Measurements from ENCODE around the gene TAAR8. TPM values are rescaled to one million over a fixed set of nuclear protein-coding genes. Genes with fewer than 3 reads are reported as not detected.

Gene TAAR8
- total RNA-seq, result not detected

DNA sequence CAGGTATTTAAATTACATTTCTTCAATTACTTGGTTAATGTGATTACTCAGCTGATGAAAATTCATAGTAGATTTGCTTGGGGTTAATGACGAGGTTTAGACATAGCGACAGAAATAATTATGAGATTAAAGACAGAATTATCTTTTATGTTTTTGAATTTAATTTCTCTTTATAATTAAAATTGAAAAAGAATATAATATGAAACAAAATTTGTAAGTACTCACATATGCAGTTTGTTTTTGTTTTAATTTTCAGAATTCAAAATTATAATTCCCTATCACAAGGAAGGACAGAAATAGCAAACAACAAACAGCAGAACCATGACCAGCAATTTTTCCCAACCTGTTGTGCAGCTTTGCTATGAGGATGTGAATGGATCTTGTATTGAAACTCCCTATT lies at the start of gene TAAR8:
Gene TAAR8, plus strand, starts transcription at position 301 of the 400 bp plus-strand sequence. Its CDS starts 21 bp downstream, at position 322.
- no peak within 1 kb of the TSS for H3K4me3 Mint-ChIP-seq
- H3K9me3 Mint-ChIP-seq, result no peaks in the 10 kb centered on the region
- no peak within 1 kb of the TSS for H3K27ac Mint-ChIP-seq
- H3K27me3 Mint-ChIP-seq, result peaks cover 23% of the 10 kb centered on the region
- no peaks in the 10 kb centered on the region for H3K36me3 Mint-ChIP-seq
- DNase-seq, result no peak
- no peaks in the 10 kb centered on the region for H3K4me1 Mint-ChIP-seq

DNA sequence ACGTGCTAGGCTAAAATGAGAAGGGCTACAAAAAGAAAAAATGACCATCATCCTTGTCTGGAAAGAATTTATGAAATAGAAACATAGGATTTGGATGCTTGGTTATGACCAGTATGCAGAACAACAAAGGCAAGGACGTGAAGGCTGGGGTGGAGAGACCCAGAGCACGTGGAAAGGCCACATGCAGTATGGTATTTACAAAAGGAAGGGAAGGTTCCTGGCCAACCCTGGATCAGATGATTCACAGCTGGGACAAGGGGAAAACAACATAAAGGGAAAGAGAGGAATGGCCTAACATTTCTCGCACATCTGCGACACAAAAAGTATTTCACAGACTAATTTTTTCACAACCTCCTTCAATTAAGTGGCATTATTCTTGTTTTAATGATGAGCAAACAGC lies 47.7 kb upstream of the TAAR8 start:
- Mint-ChIP-seq H3K4me1 (peaks cover 28% of the 10 kb centered on the region), H3K4me3 (no peak overlapping the region), H3K9me3 (no peaks in the 10 kb centered on the region), H3K27me3 (no peaks in the 10 kb centered on the region), H3K36me3 (peaks cover 24% of the 10 kb centered on the region), H3K27ac (no peak overlapping the region)
- no peak for DNase-seq

GRCh38 chr6:132505158-132505557 lies 47.3 kb upstream of the TAAR8 start:
- peaks cover 20% of the 10 kb centered on the region for H3K36me3 Mint-ChIP-seq
- no peak for DNase-seq
- no peak overlapping the region for H3K27ac Mint-ChIP-seq
- no peaks in the 10 kb centered on the region for H3K9me3 Mint-ChIP-seq
- H3K27me3 Mint-ChIP-seq, result no peaks in the 10 kb centered on the region
- no peak overlapping the region for H3K4me3 Mint-ChIP-seq
- peaks cover 27% of the 10 kb centered on the region for H3K4me1 Mint-ChIP-seq

GRCh38 chr6:132506461-132506860 lies 46.0 kb upstream of the TAAR8 start:
- Mint-ChIP-seq H3K36me3 (peaks cover 12% of the 10 kb centered on the region), H3K4me1 (peaks cover 35% of the 10 kb centered on the region), H3K9me3 (no peaks in the 10 kb centered on the region), H3K27ac (no peak overlapping the region), H3K27me3 (no peaks in the 10 kb centered on the region), H3K4me3 (no peak overlapping the region)
- DNase-seq, result no peak

DNA sequence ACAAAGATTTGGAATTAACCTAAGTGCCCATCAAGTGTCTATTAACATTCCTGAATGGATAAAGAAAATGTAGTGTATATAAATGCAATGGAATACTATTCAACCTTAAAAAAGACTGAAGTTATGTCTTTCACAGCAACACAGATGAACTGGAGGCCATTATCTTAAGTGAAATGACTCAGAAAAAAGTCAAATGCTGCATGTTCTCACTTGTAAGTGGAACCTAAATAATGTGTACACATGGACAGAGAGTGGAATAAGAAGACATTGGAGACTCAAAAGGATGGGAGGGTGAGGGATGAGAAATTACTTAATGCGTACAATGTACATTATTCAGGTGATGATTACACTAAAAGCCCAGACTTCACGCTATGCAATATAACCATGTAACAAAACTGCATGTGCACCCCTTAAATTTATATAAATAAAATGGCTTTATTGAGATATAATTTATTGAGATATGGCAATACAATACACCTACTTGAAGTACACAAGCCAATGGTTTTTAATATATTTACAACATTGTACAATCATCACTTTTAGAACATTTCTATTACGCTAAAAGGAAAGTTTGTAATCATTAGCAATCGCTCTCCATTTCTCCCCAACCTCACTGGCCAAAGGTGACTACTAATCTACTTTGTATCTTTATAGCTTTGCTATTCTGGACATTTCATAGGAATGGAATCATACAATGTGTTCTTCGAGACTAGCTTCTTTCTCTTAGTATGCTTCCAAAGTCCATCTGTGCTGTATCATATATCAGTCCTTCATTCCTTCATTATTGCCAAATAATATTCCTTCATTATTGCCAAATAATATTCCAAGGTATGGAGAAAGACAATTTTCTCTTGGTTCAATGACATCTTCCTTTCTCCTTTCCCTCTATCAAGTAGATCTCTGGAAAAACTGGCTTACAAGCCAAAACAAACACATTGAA lies 45.3 kb upstream of the TAAR8 start:
- Mint-ChIP-seq H3K4me1 (peaks cover 37% of the 10 kb centered on the region), H3K36me3 (peaks cover 12% of the 10 kb centered on the region), H3K9me3 (no peaks in the 10 kb centered on the region), H3K27me3 (no peaks in the 10 kb centered on the region), H3K27ac (no peak overlapping the region), H3K4me3 (no peak overlapping the region)
- no peak for DNase-seq

DNA sequence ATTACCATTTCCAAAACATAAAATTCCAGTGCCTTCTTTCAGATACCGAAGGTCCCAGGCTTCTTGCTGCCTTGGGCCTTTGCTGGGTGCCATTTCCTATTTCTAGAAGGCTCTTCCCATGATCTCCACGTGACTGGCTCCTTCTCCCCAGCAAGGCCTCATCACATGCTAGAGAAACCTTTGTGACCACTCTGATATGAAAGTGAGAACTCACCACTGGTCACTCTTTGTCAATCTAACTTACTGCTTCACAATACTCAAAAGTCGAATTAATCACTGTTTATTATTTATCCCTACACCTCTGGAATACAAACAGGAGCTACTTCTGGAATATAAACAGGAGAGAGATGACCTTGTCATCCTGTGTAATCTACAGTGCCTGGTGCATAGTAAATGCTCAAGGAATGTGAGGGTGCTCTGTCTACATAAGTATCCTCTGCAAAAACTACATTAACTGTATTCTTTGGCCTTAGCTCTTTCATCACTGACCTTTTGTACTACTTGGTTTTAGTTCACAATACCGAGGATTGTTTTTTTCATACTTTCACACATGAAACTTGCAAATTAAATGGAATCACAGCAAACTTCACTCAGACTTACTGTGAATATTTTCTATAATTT lies 41.2 kb upstream of the TAAR8 start:
- Mint-ChIP-seq H3K4me1 (peaks cover 37% of the 10 kb centered on the region), H3K36me3 (peaks cover 12% of the 10 kb centered on the region), H3K4me3 (peak overlapping the region; percentile 97), H3K9me3 (no peaks in the 10 kb centered on the region), H3K27me3 (peaks cover 5% of the 10 kb centered on the region), H3K27ac (no peak overlapping the region)
- no peak for DNase-seq

DNA sequence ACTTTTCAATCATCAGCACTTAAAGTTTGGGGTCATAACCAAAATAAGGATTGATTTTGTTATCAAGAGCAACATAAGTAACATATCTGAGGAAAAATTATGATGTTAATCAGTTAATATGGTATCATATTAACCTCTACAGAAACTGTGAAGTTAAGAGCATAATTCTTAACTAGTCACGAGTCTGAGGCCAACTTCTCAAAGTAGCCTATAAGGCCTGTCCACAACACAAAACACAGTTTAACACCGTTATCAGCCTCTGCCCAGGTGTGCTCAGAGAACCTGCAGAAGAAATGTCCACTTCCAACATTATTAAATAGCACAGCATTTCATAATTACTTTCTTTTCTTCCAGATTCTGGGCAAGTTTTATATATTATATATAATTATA lies 40.6 kb upstream of the TAAR8 start:
- Mint-ChIP-seq H3K4me1 (peaks cover 32% of the 10 kb centered on the region), H3K36me3 (peaks cover 12% of the 10 kb centered on the region), H3K27me3 (peaks cover 6% of the 10 kb centered on the region), H3K27ac (no peak overlapping the region), H3K4me3 (peak overlapping the region; percentile 97), H3K9me3 (no peaks in the 10 kb centered on the region)
- no peak for DNase-seq

DNA sequence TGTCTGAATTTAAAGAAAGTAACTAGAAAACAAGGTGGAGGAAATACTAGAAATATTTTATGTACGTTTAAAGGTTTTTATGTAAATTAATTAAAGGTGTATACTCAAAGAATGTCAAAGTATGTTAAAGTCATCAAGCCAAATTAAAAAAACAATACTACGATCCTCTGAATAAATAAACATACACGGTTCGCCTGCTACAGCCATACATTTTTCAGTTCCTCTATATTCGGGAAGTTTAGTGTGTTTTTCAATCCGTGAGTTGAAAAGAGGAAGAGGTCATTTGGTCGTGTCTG lies 40.2 kb upstream of the TAAR8 start:
- H3K9me3 Mint-ChIP-seq, result no peaks in the 10 kb centered on the region
- peaks cover 6% of the 10 kb centered on the region for H3K27me3 Mint-ChIP-seq
- H3K4me3 Mint-ChIP-seq, result peak overlapping the region; percentile 97
- H3K36me3 Mint-ChIP-seq, result peaks cover 12% of the 10 kb centered on the region
- peaks cover 32% of the 10 kb centered on the region for H3K4me1 Mint-ChIP-seq
- no peak for DNase-seq
- peak overlapping the region; percentile 47 for H3K27ac Mint-ChIP-seq

GRCh38 chr6:132512638-132513632 lies 39.5 kb upstream of the TAAR8 start, which contains the start of gene STX7:
TSS of gene STX7 (minus strand) at chr6:132513116. CDS start at chr6:132503530, 9,586 bp downstream.
- H3K9me3 Mint-ChIP-seq, result no peaks in the 10 kb centered on the region
- peak within 1 kb of the TSS; percentile 97 for H3K4me3 Mint-ChIP-seq
- H3K27me3 Mint-ChIP-seq, result peaks cover 6% of the 10 kb centered on the region
- peaks cover 27% of the 10 kb centered on the region for H3K4me1 Mint-ChIP-seq
- peak within 1 kb of the TSS; percentile 85 for H3K27ac Mint-ChIP-seq
- H3K36me3 Mint-ChIP-seq, result peaks cover 5% of the 10 kb centered on the region
- peak; percentile 87 for DNase-seq

- Mint-ChIP-seq H3K4me1 (peaks cover 23% of the 10 kb centered on the region), H3K27me3 (peaks cover 6% of the 10 kb centered on the region), H3K9me3 (no peaks in the 10 kb centered on the region), H3K36me3 (no peaks in the 10 kb centered on the region), H3K27ac (no peak overlapping the region), H3K4me3 (peak overlapping the region; percentile 97)
- no peak for DNase-seq
These were observed 38.5 kb upstream of the TAAR8 start for GRCh38 chr6:132513831-132514545.

DNA sequence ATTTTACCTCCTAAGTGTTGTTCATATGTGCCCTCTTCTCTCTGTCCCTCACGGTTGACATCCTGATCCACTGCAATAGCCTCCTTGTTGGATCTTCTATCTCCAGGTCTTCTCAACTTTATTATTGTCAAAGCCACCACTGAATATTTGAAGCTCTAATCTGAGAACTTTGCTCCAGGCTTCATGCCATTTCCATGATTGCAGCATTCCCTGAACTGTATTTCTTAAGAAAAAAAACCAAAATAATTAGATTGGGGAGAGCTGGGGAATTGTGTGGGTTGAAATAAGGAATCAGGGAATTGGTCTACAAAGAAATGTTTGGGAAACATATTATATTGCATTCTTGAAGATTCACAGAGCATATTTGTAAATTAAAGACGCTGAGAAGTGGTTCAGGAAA lies 37.1 kb upstream of the TAAR8 start:
- no peaks in the 10 kb centered on the region for H3K9me3 Mint-ChIP-seq
- no peak for DNase-seq
- H3K27me3 Mint-ChIP-seq, result peaks cover 6% of the 10 kb centered on the region
- H3K4me1 Mint-ChIP-seq, result peaks cover 23% of the 10 kb centered on the region
- H3K36me3 Mint-ChIP-seq, result no peaks in the 10 kb centered on the region
- no peak overlapping the region for H3K27ac Mint-ChIP-seq
- H3K4me3 Mint-ChIP-seq, result no peak overlapping the region

DNA sequence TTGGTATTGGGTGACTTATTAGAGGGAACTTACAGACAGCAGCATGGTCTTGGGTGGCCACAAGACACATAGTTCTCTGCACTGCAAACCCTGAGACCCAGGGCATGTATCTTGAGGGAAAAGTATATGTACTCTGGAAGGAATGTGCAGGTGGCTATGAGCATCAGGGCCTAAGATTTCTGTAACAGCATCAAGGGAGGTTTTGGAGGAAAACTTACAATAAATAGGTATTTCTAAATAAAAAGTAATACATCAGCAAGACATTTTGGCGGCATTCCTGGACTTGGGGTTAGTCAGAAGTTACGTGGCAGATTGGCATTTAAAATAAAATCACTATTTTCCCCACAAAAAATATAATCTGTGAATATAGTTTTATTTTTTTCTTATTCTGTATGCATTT lies 31.5 kb upstream of the TAAR8 start:
- no peak overlapping the region for H3K27ac Mint-ChIP-seq

DNA sequence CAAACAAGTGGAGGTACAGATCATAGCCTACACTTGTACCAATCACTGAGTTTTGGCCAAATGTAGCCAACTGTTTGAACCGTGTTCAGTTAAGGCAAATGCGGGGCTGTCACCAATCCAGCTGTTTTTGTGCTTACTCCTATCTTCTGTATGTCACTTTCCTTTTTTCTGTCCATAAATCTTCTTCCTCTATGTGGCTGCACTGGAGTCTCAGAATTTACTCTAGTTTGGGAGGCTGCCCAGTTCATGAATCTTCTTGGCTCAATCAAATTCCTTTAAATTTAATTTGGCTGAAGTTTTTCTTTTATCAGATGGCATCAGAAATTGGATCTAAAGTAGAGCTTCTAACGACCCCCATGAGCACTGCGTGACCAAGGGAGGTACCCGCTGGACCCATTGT lies 27.8 kb upstream of the TAAR8 start:
- no peaks in the 10 kb centered on the region for H3K4me1 Mint-ChIP-seq
- H3K9me3 Mint-ChIP-seq, result no peaks in the 10 kb centered on the region
- no peak for DNase-seq
- no peak overlapping the region for H3K27ac Mint-ChIP-seq
- H3K36me3 Mint-ChIP-seq, result no peaks in the 10 kb centered on the region
- no peak overlapping the region for H3K4me3 Mint-ChIP-seq
- H3K27me3 Mint-ChIP-seq, result peaks cover 50% of the 10 kb centered on the region

More for the DNA sequence above, 31.5 kb upstream of the TAAR8 start:
- Mint-ChIP-seq H3K4me3 (no peak overlapping the region), H3K27me3 (peaks cover 36% of the 10 kb centered on the region), H3K36me3 (no peaks in the 10 kb centered on the region), H3K9me3 (no peaks in the 10 kb centered on the region), H3K4me1 (no peaks in the 10 kb centered on the region)
- no peak for DNase-seq

- Mint-ChIP-seq H3K27me3 (peaks cover 48% of the 10 kb centered on the region), H3K4me3 (no peak overlapping the region), H3K4me1 (peaks cover 1% of the 10 kb centered on the region), H3K27ac (no peak overlapping the region), H3K36me3 (no peaks in the 10 kb centered on the region), H3K9me3 (no peaks in the 10 kb centered on the region)
- DNase-seq, result no peak
These were observed 26.6 kb upstream of the TAAR8 start for GRCh38 chr6:132525866-132526265.
